HG03108 (cell line): ENCODE results near the gene CACNA1H.
"Not testable (repeated sequence)": the region's sequence is repeated elsewhere in the genome, so short reads cannot be mapped to it uniquely, and the experiment has no call there.

Experiments used
- ATAC-seq: cut with Tn5 transposase; IDR thresholded peaks from one replicate; pipeline ENCODE4 v1.9.1; 2021; ENCODE audit warnings: moderate library complexity; ENCODE audit not compliant: unreplicated experiment

Gene CACNA1H

GRCh38 chr16:1173788-1174451, 21.0 kb downstream of the CACNA1H start:
- ATAC-seq: no peak

- no peak for ATAC-seq
Measured at GRCh38 chr16:1174477-1175357, 21.8 kb downstream of the CACNA1H start.

GRCh38 chr16:1175566-1176279, 22.8 kb downstream of the CACNA1H start:
- ATAC-seq: no peak

- ATAC-seq: no peak
Measured at GRCh38 chr16:1176280-1176897, 23.5 kb downstream of the CACNA1H start.

GRCh38 chr16:1177053-1177452, 24.1 kb downstream of the CACNA1H start:
- no peak for ATAC-seq

DNA sequence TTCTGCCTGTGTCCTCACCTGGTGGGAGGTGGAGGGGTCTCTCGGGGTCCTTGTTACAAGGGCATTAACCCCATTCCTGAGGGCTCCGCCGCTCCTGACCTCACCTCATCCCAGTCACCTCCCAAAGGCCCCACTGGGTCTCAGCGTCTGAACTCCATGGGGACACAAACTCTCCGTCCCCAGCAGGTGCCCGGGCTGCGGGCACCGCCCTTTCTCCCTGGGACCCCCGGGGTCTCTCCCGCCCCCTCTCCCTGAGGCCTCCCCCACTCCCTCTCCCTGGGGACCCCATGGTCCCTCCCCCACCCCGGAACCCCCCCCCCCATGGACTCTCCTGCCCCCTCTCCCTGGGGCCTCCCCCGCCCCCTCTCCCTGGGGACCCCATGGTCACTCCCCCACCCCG, 24.8 kb downstream of the CACNA1H start:
- no peak for ATAC-seq

DNA sequence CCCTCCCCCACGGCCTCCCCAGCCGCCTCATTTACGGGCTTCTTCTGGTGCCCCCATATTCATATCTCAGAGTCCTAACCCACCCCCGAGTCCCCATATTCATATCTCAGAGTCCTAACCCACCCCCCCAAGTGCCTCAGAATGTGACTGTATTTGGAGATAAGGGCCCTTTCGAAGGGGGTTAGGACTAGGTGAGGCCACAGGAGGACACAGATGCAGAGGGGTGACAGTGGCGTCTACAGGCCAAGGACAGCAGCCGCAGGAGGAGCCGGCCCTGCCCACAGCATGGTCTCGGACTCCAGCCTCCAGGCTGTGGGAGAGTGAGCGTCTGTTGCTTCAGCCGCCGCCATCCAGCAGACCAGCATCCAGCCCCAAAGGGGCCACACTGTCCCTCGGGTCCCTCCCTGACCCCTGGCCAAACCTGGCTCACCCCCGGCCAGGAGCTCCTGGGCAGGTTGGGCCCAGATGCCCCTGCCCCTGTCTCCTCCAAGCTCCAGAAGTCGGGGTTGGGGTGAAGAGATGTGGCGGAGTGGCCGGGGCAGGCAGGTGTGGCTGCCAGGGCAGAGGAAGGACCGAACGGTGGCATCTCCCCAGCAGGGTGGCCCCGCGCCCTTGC, 25.5 kb downstream of the CACNA1H start:
- no peak for ATAC-seq

- no peak for ATAC-seq
Measured at GRCh38 chr16:1180549-1181403, 27.9 kb downstream of the CACNA1H start.

GRCh38 chr16:1181404-1182315, 28.8 kb downstream of the CACNA1H start:
- no peak for ATAC-seq

DNA sequence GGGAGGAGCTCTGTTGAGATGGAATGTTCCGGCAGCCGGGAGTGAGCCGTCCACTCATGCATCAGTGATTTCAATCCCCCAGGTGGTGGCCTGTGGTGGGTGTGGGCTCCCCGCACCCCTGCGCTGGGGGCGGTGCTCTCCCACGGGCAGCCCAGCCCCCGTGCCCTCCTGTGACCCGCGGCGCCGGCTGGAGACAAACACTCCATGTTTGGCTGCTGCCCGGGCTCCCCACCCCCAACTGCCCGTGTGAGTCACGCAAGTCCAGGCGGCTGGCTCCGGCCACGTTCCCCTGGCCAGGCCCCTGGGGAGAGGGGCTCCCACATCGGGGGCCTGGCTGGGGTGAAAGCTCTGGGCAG, 29.4 kb downstream of the CACNA1H start:
- no peak for ATAC-seq

- no peak for ATAC-seq
Measured at GRCh38 chr16:1182950-1183907, 30.3 kb downstream of the CACNA1H start.

DNA sequence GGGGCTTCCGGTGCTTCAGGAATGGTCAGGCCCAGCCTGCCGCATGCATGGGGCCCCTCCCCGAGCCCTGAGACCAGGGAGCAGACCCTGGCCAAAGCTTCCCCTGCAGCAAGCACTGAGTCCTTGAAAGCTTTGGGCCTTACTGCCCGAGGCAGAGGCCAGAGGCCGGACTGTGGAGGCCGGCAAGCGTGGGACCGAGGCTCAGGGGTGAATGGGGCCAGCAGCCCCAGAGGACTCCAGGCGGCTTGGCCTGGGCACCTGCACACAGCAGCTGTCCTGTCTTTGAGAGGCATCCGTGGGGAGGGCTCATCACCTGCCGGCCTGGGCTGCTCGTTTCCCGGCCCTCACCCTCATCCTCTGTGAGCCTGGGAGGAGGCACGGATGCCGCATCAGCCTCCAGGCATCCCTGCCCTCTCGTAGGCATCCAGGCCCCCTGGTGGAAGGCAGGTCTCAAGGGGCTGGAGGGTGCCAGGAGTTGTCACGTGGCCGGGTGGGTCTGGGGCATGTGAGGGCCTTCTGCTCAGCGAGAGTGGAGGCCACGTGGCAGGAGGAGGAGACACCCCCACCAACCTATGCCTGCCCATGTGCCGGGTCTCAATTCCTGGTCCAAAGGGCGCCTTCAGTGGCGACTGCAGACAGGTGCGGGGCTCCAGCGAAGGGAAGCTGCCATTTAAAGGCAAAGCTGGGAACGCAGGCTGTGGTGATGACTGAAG, 31.4 kb downstream of the CACNA1H start:
- ATAC-seq: no peak

DNA sequence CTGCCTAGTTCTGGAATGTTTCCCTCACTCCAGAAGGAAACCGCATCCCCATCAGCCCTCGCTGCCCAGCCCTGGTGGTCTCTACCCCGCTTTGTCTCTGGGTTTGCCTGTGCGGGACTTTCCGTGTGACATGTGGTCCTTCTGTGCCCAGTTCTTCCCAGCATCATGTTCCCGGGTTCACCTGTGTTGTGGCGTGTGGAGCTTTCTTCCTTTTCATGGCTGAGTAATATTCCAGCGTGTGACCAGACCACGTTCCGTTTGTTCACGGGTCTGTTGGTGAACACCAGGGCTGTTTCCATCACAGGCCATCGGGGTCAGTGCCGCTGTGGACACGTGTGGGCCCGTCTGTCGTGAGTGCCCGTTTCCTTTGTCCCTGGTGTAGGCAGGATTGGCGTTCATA, 32.1 kb downstream of the CACNA1H start:
- no peak for ATAC-seq

DNA sequence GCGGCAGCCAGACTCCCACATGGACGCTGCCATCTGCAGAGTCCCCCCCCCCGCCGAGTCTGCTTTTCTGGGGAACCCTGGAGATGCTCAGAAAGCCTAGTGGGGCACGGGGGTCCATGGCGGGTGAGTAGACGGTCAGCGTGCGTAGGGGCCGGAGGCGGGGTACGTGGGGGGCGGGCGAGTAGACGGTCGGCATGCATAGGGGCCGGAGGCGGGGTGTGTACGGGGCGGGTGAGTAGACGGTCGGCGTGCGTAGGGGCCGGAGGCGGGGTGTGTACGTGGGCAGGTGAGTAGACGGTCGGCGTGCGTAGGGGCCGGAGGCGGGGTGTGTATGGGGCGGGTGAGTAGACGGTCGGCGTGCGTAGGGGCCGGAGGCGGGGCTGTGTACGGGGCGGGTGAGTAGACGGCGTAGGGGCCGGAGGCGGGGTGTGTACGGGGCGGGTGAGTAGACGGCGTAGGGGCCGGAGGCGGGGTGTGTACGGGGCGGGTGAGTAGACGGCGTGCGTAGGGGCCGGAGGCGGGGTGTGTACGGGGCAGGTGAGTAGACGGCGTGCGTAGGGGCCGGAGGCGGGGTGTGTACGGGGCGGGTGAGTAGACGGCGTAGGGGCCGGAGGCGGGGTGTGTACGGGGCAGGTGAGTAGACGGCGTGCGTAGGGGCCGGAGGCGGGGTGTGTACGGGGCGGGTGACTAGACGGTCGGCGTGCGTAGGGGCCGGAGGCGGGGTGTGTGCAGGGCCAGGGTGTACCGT, 32.7 kb downstream of the CACNA1H start:
- ATAC-seq: not testable (repeated sequence)

- ATAC-seq: no peak
Measured at GRCh38 chr16:1188432-1189189, 35.7 kb downstream of the CACNA1H start.

DNA sequence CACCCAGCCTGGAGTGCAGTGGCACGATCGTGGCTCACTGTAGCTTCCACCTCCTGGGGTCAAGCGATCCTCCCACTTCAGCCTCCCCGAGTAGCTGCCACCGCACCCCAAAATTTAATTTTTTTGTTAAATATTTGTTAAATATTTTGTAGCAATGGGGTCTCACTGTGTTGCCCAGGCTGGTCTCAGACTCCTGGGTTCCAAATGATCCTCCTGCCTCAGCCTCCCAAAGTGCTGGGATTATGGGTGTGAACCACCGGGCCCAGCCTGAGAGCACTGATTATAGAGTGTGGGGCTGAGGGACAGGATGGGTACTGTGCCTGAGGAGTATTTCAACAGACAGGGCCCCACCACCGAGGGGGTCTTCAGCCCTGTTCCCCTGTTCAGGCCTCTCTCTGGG, 36.5 kb downstream of the CACNA1H start:
- no peak for ATAC-seq
